Measurements from ENCODE around the gene ADAMTS14.

ADAMTS14 gene

GRCh38 chr10:70677620-70678249, 5.4 kb downstream of the ADAMTS14 start:
- DNase-seq = no peak

GRCh38 chr10:70678250-70678635, 5.9 kb downstream of the ADAMTS14 start:
- DNase-seq = no peak

- no peak for DNase-seq
Observed at GRCh38 chr10:70678757-70679489, 6.6 kb downstream of the ADAMTS14 start.

- no peak for DNase-seq
Observed at GRCh38 chr10:70679498-70679897, 7.2 kb downstream of the ADAMTS14 start.

GRCh38 chr10:70680899-70681730, 8.8 kb downstream of the ADAMTS14 start:
- DNase-seq = no peak

GRCh38 chr10:70681731-70682005, 9.4 kb downstream of the ADAMTS14 start:
- no peak for DNase-seq

GRCh38 chr10:70682920-70683600, 10.8 kb downstream of the ADAMTS14 start:
- no peak for DNase-seq

- DNase-seq = no peak
Observed at GRCh38 chr10:70683601-70683934, 11.3 kb downstream of the ADAMTS14 start.

GRCh38 chr10:70683940-70684339, 11.6 kb downstream of the ADAMTS14 start:
- no peak for DNase-seq

GRCh38 chr10:70684374-70684773, 12.1 kb downstream of the ADAMTS14 start:
- no peak for DNase-seq

- no peak for DNase-seq
Observed at GRCh38 chr10:70684839-70685454, 12.6 kb downstream of the ADAMTS14 start.

- no peak for DNase-seq
Observed at GRCh38 chr10:70685455-70685911, 13.2 kb downstream of the ADAMTS14 start.

- no peak for DNase-seq
Observed at GRCh38 chr10:70688828-70689227, 16.5 kb downstream of the ADAMTS14 start.

GRCh38 chr10:70689661-70690060, 17.4 kb downstream of the ADAMTS14 start:
- DNase-seq = no peak

- no peak for DNase-seq
Observed at GRCh38 chr10:70690589-70690988, 18.3 kb downstream of the ADAMTS14 start.

GRCh38 chr10:70691611-70692010, 19.3 kb downstream of the ADAMTS14 start:
- DNase-seq = no peak

GRCh38 chr10:70692043-70692603, 19.8 kb downstream of the ADAMTS14 start:
- no peak for DNase-seq

- DNase-seq = no peak
Observed at GRCh38 chr10:70693619-70694335, 21.5 kb downstream of the ADAMTS14 start.

GRCh38 chr10:70694418-70695141, 22.3 kb downstream of the ADAMTS14 start:
- no peak for DNase-seq

GRCh38 chr10:70695241-70696030, 23.1 kb downstream of the ADAMTS14 start:
- DNase-seq = no peak

Measured in NCI-H526 treated with DMSO at 0.1 percent for 48 hours (cell line).